Measurements from ENCODE around the gene MAPK11. TPM values are rescaled to one million over a fixed set of nuclear protein-coding genes. Genes with fewer than 3 reads are reported as not detected.

The MAPK11 gene
- total and polyA plus RNA-seq, 2 donors from 2014 or later, result 11.4 to 18.3 TPM

DNA sequence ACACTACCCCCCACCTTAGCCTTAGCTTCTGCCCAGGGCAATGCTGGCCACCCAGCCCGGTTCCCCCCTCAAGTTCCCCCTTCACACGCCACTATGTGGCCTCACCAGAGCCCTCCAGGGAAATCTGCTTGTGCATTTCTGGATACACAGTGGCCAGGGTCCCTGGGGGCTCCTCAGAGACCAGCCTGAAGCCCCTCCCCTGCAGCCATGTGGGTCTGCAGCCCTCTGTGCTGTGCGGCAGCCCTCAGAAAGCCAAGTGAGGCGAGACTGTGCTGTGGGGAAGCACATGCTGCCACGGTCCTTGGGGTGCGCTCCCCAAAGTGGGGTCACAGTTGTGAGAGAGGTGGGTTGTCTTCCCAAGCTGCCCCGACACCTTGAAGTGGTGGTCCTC is 39.4 kb upstream of the MAPK11 start:
- Histone ChIP-seq H3K27me3 (ENCODE audit: control insufficient read depth, insufficient read depth, low read length) (no peaks in the 10 kb centered on the region), H3K27ac (ENCODE audit: low read depth in 2 of 2, low read length in 2 of 2) (peak overlapping the region in 1 of 2 donors; percentile 80), H3K9me3 (ENCODE audit: control insufficient read depth in 2 of 3, insufficient read depth in 1 of 3, low read length in 3 of 3) (no peaks in the 10 kb centered on the region), H3K4me1 (ENCODE audit: control insufficient read depth in 2 of 3, insufficient read depth in 2 of 3, low read depth in 1 of 3, low read length in 3 of 3) (peaks cover 0 to 40% (median 12%) of the 10 kb centered on the region in 3 donors), H3K36me3 (ENCODE audit: control insufficient read depth in 2 of 3, insufficient read depth in 3 of 3, low read length in 3 of 3) (no peaks in the 10 kb centered on the region), H3K9ac (ENCODE audit: low read length in 3 of 3) (no peak overlapping the region), H3K4me3 (ENCODE audit: low read length in 3 of 3) (no peak overlapping the region)
- DNase-seq (peak in 1 of 5 donors; percentile 74), FAIRE-seq (no peak)
- no peak for TF ChIP-seq CTCF (IDR thresholded peaks at IDR 0.05; ENCODE audit: borderline replicate concordance, extremely low read depth, insufficient read depth)
- intact Hi-C loops (cut with DNase I), result no loop called here

DNA sequence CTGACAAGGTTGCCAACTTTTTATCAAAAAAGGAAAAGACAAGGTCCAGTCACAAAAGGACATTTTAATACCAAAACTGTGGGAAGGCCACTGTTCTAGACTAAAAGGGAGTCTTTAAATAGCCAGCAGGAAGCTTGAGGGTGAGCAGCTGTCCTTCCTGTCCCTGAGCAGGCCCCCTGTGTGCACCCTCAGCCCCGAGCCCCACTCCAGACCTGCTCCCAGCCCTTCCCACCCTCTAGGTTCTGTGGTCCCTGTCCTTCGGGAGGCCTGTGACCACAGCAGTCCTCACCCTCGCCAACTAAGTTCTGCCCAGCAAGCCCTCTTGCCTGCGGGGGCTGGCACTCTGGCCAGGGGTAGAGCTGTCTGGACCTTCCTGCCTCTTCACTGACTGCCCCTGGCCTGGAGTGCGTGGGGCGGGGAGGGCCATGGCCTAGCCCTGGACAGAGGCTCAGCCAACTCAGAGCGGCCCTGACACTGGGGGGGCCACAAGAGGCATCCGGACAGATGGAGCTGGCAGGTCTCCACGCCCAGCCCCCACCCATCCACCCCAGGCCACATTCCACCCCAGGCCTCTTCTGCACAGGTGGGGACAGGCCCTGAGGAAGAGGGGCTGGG is 38.9 kb upstream of the MAPK11 start:
- Histone ChIP-seq H3K27ac (ENCODE audit: low read depth in 2 of 2, low read length in 2 of 2) (peak overlapping the region; percentile 72 to 80), H3K9me3 (ENCODE audit: control insufficient read depth in 2 of 3, insufficient read depth in 1 of 3, low read length in 3 of 3) (no peaks in the 10 kb centered on the region), H3K9ac (ENCODE audit: low read length in 3 of 3) (no peak overlapping the region), H3K4me1 (ENCODE audit: control insufficient read depth in 2 of 3, insufficient read depth in 2 of 3, low read depth in 1 of 3, low read length in 3 of 3) (peaks cover 0 to 39% (median 14%) of the 10 kb centered on the region in 3 donors), H3K27me3 (ENCODE audit: control insufficient read depth, insufficient read depth, low read length) (no peaks in the 10 kb centered on the region), H3K36me3 (ENCODE audit: control insufficient read depth in 2 of 3, insufficient read depth in 3 of 3, low read length in 3 of 3) (no peaks in the 10 kb centered on the region), H3K4me3 (ENCODE audit: low read length in 3 of 3) (no peak overlapping the region)
- intact Hi-C loops (cut with DNase I), result no loop called here
- FAIRE-seq, result no peak
- DNase-seq, result peak in 1 of 5 donors; percentile 64
- no peak for TF ChIP-seq CTCF (IDR thresholded peaks at IDR 0.05; ENCODE audit: borderline replicate concordance, extremely low read depth, insufficient read depth)

DNA sequence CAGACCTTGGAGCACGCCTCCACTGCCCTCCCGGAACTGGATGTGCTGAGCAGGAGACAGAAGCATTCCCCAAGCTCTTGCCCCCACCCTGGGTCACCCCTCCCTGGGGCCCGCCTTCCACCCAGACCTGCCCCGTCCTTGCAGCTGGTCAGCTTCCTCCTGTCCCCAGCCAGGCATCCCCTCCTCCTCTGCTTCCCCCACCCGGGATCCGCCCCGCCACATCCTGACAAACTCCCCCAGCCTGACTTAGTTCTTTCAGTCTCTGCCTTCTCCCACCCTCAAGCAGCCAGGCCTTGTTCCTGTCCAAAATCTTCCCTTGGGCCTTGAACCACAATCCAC is 38.4 kb upstream of the MAPK11 start:
- DNase-seq, result peak; percentile 70 to 96 (median 86)
- H3K27me3 ChIP-seq (ENCODE audit: control insufficient read depth, insufficient read depth, low read length), result no peaks in the 10 kb centered on the region
- intact Hi-C loops (cut with DNase I), result no loop called here
- H3K9me3 ChIP-seq (ENCODE audit: control insufficient read depth in 2 of 3, insufficient read depth in 1 of 3, low read length in 3 of 3), result no peaks in the 10 kb centered on the region
- FAIRE-seq, result no peak
- H3K4me3 ChIP-seq (ENCODE audit: low read length in 3 of 3), result peak overlapping the region in 1 of 3 donors; percentile 25
- no peak overlapping the region for H3K9ac ChIP-seq (ENCODE audit: low read length in 3 of 3)
- no peak for TF ChIP-seq CTCF (IDR thresholded peaks at IDR 0.05; ENCODE audit: borderline replicate concordance, extremely low read depth, insufficient read depth)
- H3K4me1 ChIP-seq (ENCODE audit: control insufficient read depth in 2 of 3, insufficient read depth in 2 of 3, low read depth in 1 of 3, low read length in 3 of 3), result peaks cover 0 to 42% (median 14%) of the 10 kb centered on the region in 3 donors
- peak overlapping the region; percentile 72 to 80 for H3K27ac ChIP-seq (ENCODE audit: low read depth in 2 of 2, low read length in 2 of 2)
- H3K36me3 ChIP-seq (ENCODE audit: control insufficient read depth in 2 of 3, insufficient read depth in 3 of 3, low read length in 3 of 3), result no peaks in the 10 kb centered on the region

Measured in kidney (tissue), 14 donors.